ENCODE data around the gene PIK3CD. TPM values are rescaled to one million over a fixed set of nuclear protein-coding genes. Genes with fewer than 3 reads are reported as not detected.
"Not testable (repeated sequence)": the region's sequence is repeated elsewhere in the genome, so short reads cannot be mapped to it uniquely, and the experiment has no call there.

The PIK3CD gene
- total and polyA plus RNA-seq, 2 of the 8 experiments (the other 6 are each of a cell fraction or from before 2014, with no cell fraction given), result 20.6 to 24.1 TPM

- no peak for TF ChIP-seq TEAD4 (IDR thresholded peaks at IDR 0.05; ENCODE audit: low read depth, low read length)
- no peak for TF ChIP-seq TBP (IDR thresholded peaks at IDR 0.05; ENCODE audit: low read depth, low read length)
These were observed 27.4 kb upstream of the PIK3CD start (continued) for GRCh38 chr1:9624081-9624480.

- H4K91ac ChIP-seq (replicated peaks; ENCODE audit: insufficient read length, low read length); H2BK20ac ChIP-seq (ENCODE audit: low read length); H2AFZ ChIP-seq (ENCODE audit: low read length); H4K8ac ChIP-seq (ENCODE audit: extremely low read depth, insufficient read depth, low read length); H2BK12ac ChIP-seq (ENCODE audit: low read depth, low read length); H3K36me3 ChIP-seq (ENCODE audit: control insufficient read depth in 2 of 4, insufficient read depth in 4 of 4, low read length in 3 of 4); H3K27ac ChIP-seq (ENCODE audit: low read depth, low read length); DNase-seq (ENCODE audit: low read depth in 1 of 2, low spot score in 2 of 2); H2BK120ac ChIP-seq (replicated peaks; ENCODE audit: low read depth, low read length); H3K14ac ChIP-seq (ENCODE audit: insufficient read length); H3K79me1 ChIP-seq (ENCODE audit: low read depth, low read length); H3K4me1 ChIP-seq (replicated peaks in 1 of 4; ENCODE audit: control insufficient read depth in 3 of 4, insufficient read depth in 4 of 4, low read length in 3 of 4); H2BK15ac ChIP-seq (ENCODE audit: low read length); POLR2A ChIA-PET (ENCODE audit: partially characterized antibody); H2AK5ac ChIP-seq (ENCODE audit: low read depth, low read length); H3K23me2 ChIP-seq (ENCODE audit: low read depth, low read length); H3K79me2 ChIP-seq (ENCODE audit: control insufficient read depth in 1 of 2, insufficient read depth in 2 of 2, low read length in 2 of 2); FAIRE-seq; H3K56ac ChIP-seq (replicated peaks; ENCODE audit: insufficient read length, low read depth, low read length); H3K4me3 ChIP-seq (ENCODE audit: extremely low read depth in 1 of 4, insufficient read depth in 2 of 4, low read depth in 3 of 4, low read length in 4 of 4); H4K20me1 ChIP-seq (replicated peaks in 1 of 2; ENCODE audit: control insufficient read depth in 1 of 2, insufficient read depth in 2 of 2, low read length in 2 of 2); H3K4ac ChIP-seq (replicated peaks; ENCODE audit: insufficient read length, low read depth, low read length); H3K4me2 ChIP-seq (ENCODE audit: insufficient read depth in 1 of 2, low read depth in 2 of 2, low read length in 2 of 2); H3K18ac ChIP-seq (ENCODE audit: extremely low read depth, low read length); H2BK5ac ChIP-seq (ENCODE audit: low read depth, low read length); H3K27me3 ChIP-seq (replicated peaks in 1 of 4; ENCODE audit: control insufficient read depth in 3 of 4, extremely low read depth in 1 of 4, insufficient read depth in 3 of 4, low read length in 3 of 4); H4K5ac ChIP-seq (ENCODE audit: insufficient read length, low read depth, low read length); H3K9ac ChIP-seq (replicated peaks in 1 of 4; ENCODE audit: extremely low read depth in 1 of 4, low read depth in 3 of 4, low read length in 3 of 4); H3K23ac ChIP-seq (ENCODE audit: insufficient read length); H3K9me3 ChIP-seq (ENCODE audit: insufficient read depth in 2 of 2, low read depth in 1 of 2, low read length in 1 of 2): not testable (repeated sequence)
- CTCF ChIA-PET (ENCODE audit: partially characterized antibody), result interaction anchor here (0.6 to 7.7 kb wide), 5 partner anchors 10 to 1448 kb away, joined by 3 to 77 read pairs (median 6); no protein-coding TSS in a partner anchor
- 100% methylated on average over 2 of the region's 3 CpGs; no CpG with 5 or more reads in 1 of the 2 experiments for WGBS, 2 experiments (ENCODE audit: extremely low coverage in 1 of 2, insufficient coverage in 1 of 2, insufficient read length in 1 of 2, insufficient replicate concordance in 2 of 2, low coverage in 1 of 2, low lambda C conversion rate in 2 of 2, missing lambda C conversion rate in 1 of 2)
These were observed 26.5 kb upstream of the PIK3CD start for GRCh38 chr1:9625030-9625429.

Data from H1 (cell line).